ENCODE measurements around the gene IQCM. TPM values are rescaled to one million over a fixed set of nuclear protein-coding genes. Genes with fewer than 3 reads are reported as not detected.

IQCM gene
- total RNA-seq, 1 donor from 2014 or later, result not detected

- TF ChIP-seq CTCF (IDR thresholded peaks at IDR 0.05; ENCODE audit: unreplicated experiment), result no peak
- Mint-ChIP-seq H3K27ac (no peak overlapping the region), H3K9me3 (ENCODE audit: low read depth) (no peaks in the 10 kb centered on the region), H3K27me3 (no peaks in the 10 kb centered on the region), H3K4me1 (ENCODE audit: low read depth) (no peaks in the 10 kb centered on the region), H3K4me3 (ENCODE audit: low read depth) (no peak overlapping the region), H3K36me3 (ENCODE audit: insufficient read depth) (no peaks in the 10 kb centered on the region)
- no peak for DNase-seq (ENCODE audit: low spot score, unreplicated experiment)
Observed at GRCh38 chr4:149794352-149794751, 21.3 kb downstream of the IQCM start.

- Mint-ChIP-seq H3K4me3 (ENCODE audit: low read depth) (no peak overlapping the region), H3K36me3 (ENCODE audit: insufficient read depth) (no peaks in the 10 kb centered on the region), H3K9me3 (ENCODE audit: low read depth) (no peaks in the 10 kb centered on the region), H3K27me3 (no peaks in the 10 kb centered on the region), H3K27ac (no peak overlapping the region), H3K4me1 (ENCODE audit: low read depth) (no peaks in the 10 kb centered on the region)
- no peak for TF ChIP-seq CTCF (IDR thresholded peaks at IDR 0.05; ENCODE audit: unreplicated experiment)
- no peak for DNase-seq (ENCODE audit: low spot score, unreplicated experiment)
Observed at GRCh38 chr4:149793459-149793858, 22.2 kb downstream of the IQCM start.

GRCh38 chr4:149791851-149792250, 23.8 kb downstream of the IQCM start:
- Mint-ChIP-seq H3K4me1 (ENCODE audit: low read depth) (no peaks in the 10 kb centered on the region), H3K4me3 (ENCODE audit: low read depth) (no peak overlapping the region), H3K9me3 (ENCODE audit: low read depth) (no peaks in the 10 kb centered on the region), H3K27me3 (no peaks in the 10 kb centered on the region), H3K27ac (no peak overlapping the region), H3K36me3 (ENCODE audit: insufficient read depth) (no peaks in the 10 kb centered on the region)
- no peak for TF ChIP-seq CTCF (IDR thresholded peaks at IDR 0.05; ENCODE audit: unreplicated experiment)
- DNase-seq (ENCODE audit: low spot score, unreplicated experiment), result no peak

GRCh38 chr4:149790172-149790907, 25.3 kb downstream of the IQCM start:
- DNase-seq (ENCODE audit: low spot score, unreplicated experiment), result no peak
- H3K27ac Mint-ChIP-seq, result no peak overlapping the region
- no peaks in the 10 kb centered on the region for H3K27me3 Mint-ChIP-seq
- H3K4me1 Mint-ChIP-seq (ENCODE audit: low read depth), result no peaks in the 10 kb centered on the region
- no peak for TF ChIP-seq CTCF (IDR thresholded peaks at IDR 0.05; ENCODE audit: unreplicated experiment)
- no peak overlapping the region for H3K4me3 Mint-ChIP-seq (ENCODE audit: low read depth)
- no peaks in the 10 kb centered on the region for H3K36me3 Mint-ChIP-seq (ENCODE audit: insufficient read depth)
- no peaks in the 10 kb centered on the region for H3K9me3 Mint-ChIP-seq (ENCODE audit: low read depth)

GRCh38 chr4:149788300-149788699, 27.3 kb downstream of the IQCM start:
- Mint-ChIP-seq H3K4me1 (ENCODE audit: low read depth) (no peaks in the 10 kb centered on the region), H3K36me3 (ENCODE audit: insufficient read depth) (no peaks in the 10 kb centered on the region), H3K27me3 (no peaks in the 10 kb centered on the region), H3K4me3 (ENCODE audit: low read depth) (no peak overlapping the region), H3K27ac (no peak overlapping the region), H3K9me3 (ENCODE audit: low read depth) (no peaks in the 10 kb centered on the region)
- no peak for DNase-seq (ENCODE audit: low spot score, unreplicated experiment)
- TF ChIP-seq CTCF (IDR thresholded peaks at IDR 0.05; ENCODE audit: unreplicated experiment), result no peak
